Activated gamma-delta T cell treated with Interleukin-2 at 50 U/mL for 16 hours (primary cell): ENCODE data around the gene FIBCD1.

Experiments used
- DNase-seq: peaks from one replicate; pipeline ENCODE4 v3.0.0-alpha.2; 2020

FIBCD1 gene

DNA sequence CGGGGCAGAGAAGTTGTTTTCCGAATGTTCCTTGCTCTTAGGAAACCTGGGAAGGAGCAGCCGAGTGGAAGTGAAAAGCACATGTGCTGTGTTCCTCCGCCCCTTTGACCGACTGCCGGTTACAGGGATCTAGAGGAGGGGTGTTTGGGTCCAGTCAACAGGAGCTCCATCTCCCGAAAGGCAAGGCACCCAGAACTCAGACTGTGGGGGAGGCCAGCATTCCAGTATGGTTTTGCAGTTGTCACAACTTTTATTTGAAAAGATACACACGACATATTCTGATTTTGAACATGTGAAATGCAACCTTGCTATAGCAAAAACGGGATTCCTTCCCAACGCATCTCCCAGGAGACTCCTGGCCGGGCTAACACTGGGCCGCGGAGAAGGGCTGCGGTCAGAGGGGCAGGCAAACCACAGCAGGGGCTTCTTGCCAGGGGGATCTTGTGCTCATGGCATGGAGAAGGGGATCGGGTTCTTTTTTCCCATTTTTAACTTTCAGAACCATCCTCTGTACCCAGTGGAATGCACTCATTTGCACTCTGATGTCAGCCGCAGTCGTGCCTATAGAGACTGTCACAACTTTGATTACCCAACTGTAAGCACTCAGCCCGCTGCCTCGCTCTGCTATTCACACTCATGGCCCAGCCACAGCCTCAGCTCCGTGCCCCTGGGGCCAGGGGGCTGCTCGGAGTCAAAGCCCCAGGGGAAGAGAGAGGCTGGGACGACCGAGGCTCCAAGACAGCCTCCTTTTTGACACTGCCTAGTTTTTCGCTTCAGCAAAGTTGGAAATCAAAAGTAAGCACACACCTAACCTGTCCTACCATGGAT, 46.4 kb downstream of the FIBCD1 start:
- no peak for DNase-seq

DNA sequence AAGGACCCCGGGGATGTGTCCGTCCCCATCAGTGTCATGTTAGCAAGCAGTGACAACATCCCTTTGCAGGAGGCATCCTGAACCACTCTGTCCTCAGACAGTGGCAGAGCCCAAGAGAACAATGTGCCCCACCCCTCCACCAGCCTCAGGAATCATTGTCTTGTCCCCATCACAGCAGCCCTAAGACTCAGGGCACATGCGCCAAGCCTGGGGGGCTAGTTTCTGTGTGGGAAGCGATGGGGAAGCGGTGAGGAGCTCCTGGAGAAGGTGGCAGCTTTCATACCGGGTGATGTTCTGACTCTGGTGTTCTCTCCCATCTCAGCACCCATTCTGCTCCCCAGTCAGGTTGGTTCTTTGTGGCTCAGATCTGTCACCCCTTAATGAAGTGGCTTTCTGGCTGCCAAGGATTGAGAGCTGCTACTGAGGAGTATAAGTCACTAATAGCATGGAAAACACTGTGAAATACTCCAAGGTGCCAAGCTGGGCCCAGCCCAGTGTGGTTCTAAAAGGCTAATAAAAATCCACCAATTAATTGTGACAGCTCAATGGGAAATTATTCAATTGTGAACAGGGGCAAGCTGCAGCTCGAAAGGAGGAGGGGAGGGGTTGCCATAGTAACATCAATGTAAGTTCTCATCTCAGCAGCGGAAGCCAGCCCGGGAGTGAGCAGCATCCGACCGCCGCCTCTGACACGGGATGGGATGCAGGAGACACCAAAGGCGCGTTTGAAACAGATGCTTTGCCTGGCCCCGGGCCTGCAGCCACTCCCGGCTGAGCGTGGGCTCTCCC, 47.2 kb downstream of the FIBCD1 start:
- DNase-seq = no peak

DNA sequence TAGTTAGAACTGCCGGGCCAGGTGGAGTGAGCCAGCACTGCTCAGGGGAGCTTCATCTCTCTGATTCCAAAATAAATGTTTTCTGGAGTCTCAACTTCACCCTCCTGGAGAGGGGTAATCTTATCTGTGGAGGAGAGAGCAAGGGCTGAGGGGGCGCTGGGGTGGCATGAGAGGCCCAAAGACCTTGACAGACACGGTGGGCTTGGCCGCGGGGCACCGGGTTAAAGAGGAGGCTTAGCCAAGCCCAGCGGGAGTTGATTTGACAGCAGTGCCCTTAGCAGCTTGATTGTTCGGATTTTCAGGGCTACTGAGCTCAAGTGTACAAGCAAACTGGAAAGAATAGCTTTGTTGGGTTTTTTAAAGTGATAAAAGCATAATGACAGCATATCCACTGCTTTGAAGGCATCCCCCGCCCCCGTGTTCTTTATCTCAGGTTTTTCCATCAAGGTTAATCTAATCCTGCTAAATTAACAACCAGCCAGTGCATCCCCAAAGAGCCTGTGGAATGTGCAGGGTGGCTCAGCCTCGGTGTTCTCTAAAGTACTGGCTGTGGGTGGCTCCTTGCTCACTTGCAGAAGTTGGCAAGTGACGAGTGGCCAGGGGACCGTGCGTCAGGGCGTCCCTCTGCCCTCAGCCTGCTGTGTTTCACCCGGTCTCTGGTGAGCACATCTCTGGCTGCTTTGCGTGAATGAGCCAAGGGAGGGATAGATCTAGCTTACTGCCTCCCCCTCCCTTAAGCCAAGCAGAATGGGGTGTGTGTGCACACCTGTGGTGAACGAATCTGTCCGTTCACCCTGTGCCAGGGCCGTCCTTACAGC, 48.0 kb downstream of the FIBCD1 start:
- DNase-seq = no peak

DNA sequence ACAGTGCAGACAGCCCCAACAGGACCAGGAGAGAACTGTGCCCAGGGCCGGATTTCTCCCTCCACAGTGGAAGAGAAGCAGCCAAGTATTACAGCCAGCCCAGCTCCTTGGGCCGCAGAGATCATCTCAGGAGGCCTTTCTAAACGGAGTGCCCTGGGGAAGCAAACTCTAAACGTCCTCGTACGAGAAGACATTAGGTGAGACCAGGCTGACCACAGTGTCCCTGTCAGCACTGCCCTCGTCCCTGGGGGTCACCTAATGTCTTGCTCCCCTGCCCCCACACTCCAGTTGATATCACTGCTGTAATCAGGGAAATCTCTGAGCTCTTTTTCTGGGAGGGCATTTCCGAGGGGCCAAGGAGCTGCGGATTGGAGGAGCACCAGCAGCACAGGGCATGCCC, 48.9 kb downstream of the FIBCD1 start:
- no peak for DNase-seq

DNA sequence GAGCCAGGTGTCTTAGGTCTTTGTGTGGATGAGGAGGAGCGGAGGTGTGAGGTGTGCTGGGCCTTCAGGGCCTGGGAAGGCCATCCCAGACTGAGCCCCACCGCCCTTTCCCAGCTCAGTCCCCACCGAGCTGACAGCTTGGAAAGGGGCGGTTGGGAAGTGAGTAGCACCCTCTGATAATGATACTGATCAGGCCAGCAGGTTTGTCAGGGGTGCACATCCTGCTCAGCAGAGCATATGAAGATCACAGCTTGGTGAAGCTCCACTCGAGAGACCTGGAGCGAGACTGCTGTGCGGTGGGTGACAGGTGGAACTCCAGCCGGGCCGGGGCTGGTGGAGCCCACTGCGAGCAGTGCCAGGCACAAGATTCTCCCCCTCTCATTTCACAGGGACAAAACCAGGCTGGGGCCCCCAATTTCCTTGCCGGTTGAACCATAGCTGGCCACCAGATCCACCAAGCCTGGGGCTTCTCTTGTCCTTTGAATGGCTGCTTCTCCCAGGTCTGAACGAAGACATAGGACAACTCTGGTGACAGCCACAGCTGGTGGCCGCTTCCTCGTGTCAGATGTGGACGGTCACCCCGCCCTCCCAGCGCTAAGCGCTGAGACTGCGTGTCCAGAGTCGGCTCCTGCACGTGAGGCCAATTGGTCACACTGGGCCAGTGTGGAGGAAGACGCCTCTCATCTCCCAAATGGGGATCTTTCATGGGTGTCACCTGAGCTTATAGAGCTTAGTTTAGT, 50.7 kb downstream of the FIBCD1 start:
- no peak for DNase-seq

DNA sequence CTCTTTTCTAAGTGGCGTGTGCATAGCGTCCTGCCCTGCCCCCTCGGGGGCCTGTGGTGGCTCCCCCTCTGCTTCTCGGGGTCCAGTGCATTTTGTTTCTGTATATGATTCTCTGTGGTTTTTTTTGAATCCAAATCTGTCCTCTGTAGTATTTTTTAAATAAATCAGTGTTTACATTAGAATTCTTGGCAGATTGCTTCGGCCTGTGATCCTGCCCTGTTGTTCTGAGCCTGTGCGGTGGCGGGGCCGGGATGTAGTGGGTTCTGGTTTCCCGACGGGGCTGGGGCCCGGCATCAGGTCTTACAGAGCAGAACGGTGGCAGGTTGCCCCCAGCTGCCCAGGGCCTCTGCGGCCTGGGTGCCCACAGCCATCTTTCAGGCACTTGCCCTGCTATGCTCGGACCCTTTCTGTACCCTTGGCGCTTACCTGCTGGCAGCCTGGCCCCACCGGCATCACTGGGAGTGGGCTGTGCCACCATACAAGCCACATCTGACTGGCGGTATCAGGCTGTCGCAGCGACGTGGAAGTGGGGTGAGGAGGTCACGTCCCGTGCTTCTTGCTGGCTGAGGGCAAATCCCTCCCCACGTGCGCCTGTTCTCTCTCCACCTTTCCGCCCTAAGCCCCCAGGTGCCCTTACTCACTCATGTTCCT, 51.4 kb downstream of the FIBCD1 start:
- no peak for DNase-seq

DNA sequence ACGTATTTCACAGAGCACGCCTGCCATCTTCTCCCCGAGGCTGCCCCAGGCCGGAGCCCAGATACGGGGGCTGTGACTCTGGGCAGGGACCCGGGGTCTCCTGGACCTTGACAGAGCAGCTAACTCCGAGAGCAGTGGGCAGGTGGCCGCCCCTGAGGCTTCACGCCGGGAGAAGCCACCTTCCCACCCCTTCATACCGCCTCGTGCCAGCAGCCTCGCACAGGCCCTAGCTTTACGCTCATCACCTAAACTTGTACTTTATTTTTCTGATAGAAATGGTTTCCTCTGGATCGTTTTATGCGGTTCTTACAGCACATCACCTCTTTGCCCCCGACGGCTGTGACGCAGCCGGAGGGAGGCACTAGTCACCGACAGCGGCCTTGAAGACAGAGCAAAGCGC, 52.1 kb downstream of the FIBCD1 start:
- DNase-seq = no peak

DNA sequence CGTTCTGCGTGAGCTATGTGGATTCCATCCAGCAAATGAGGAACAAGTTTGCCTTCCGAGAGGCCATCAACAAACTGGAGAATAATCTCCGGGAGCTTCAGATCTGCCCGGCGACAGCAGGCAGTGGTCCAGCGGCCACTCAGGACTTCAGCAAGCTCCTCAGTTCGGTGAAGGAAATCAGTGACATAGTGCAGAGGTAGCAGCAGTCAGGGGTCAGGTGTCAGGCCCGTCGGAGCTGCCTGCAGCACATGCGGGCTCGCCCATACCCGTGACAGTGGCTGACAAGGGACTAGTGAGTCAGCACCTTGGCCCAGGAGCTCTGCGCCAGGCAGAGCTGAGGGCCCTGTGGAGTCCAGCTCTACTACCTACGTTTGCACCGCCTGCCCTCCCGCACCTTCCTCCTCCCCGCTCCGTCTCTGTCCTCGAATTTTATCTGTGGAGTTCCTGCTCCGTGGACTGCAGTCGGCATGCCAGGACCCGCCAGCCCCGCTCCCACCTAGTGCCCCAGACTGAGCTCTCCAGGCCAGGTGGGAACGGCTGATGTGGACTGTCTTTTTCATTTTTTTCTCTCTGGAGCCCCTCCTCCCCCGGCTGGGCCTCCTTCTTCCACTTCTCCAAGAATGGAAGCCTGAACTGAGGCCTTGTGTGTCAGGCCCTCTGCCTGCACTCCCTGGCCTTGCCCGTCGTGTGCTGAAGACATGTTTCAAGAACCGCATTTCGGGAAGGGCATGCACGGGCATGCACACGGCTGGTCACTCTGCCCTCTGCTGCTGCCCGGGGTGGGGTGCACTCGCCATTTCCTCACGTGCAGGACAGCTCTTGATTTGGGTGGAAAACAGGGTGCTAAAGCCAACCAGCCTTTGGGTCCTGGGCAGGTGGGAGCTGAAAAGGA, 53.3 kb downstream of the FIBCD1 start:
- DNase-seq = no peak

DNA sequence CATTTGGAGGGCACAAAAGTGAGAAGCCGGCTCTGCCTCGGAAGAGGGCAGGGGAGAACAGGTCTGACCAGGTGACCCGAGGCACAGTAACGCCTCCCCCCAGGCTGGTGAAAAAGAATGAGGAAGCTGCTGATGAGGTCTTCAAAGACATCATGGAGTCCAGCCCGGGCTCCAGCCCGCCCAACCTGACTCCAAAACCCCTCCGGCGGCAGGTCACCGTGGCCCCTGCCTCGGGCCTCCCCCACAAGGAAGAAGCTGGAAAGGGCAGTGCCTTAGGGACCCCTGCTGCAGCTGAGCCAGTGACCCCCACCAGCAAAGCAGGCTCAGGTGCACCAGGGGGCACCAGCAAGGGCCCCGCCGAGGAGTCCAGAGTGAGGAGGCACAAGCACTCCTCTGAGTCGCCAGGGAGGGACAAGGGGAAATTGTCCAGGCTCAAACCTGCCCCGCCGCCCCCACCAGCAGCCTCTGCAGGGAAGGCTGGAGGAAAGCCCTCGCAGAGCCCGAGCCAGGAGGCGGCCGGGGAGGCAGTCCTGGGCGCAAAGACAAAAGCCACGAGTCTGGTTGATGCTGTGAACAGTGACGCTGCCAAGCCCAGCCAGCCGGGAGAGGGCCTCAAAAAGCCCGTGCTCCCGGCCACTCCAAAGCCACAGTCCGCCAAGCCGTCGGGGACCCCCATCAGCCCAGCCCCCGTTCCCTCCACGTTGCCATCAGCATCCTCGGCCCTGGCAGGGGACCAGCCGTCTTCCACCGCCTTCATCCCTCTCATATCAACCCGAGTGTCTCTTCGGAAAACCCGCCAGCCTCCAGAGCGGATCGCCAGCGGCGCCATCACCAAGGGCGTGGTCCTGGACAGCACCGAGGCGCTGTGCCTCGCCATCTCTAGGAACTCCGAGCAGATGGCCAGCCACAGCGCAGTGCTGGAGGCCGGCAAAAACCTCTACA, 54.2 kb downstream of the FIBCD1 start:
- no peak for DNase-seq

DNA sequence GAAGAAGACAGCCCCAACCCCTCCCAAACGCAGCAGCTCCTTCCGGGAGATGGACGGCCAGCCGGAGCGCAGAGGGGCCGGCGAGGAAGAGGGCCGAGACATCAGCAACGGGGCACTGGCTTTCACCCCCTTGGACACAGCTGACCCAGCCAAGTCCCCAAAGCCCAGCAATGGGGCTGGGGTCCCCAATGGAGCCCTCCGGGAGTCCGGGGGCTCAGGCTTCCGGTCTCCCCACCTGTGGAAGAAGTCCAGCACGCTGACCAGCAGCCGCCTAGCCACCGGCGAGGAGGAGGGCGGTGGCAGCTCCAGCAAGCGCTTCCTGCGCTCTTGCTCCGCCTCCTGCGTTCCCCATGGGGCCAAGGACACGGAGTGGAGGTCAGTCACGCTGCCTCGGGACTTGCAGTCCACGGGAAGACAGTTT, 54.9 kb downstream of the FIBCD1 start:
- no peak for DNase-seq

DNA sequence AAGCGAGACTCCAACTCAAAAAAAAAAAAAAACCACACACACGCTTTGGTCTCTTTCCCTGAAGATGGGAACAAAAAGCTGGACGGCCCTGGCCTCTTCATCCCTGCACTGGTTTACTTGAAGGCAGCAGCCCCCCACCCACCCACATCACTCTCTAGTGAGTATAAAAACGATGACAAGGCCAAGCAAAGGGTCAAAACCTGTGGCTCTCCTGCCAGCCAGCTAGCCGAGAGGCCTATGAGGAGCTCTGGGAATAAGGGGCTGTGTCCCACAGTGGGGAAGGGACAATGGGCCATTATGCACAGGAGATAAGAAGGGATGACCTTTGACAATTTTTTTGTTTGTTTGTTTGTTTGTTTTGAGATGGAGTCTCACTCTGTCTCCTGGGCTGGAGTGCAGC, 55.6 kb downstream of the FIBCD1 start:
- no peak for DNase-seq

DNA sequence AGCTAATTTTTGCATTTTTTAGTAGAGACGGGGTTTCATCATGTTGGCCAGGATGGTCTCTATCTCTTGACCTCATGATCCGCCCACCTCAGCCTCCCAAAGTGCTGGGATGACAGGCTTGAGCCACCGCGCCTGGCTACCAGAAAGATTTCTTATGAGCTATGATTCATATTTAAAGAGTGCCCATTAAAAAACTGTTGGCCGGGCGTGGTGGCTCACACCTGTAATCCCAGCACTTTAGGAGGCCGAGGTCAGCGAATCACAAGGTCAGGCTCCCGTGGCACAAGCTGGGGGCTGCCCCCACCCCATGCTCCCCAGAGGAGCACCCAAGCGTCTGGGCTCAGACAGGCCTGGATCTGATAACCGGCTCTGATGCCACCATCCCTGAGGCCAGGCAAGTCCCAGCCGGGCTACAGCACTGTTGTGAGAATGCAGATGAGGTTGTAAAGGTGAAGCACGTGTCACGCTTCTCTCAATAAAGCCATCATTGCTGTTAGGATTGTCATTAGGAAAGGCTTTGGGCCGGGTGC, 56.3 kb downstream of the FIBCD1 start:
- no peak for DNase-seq

DNA sequence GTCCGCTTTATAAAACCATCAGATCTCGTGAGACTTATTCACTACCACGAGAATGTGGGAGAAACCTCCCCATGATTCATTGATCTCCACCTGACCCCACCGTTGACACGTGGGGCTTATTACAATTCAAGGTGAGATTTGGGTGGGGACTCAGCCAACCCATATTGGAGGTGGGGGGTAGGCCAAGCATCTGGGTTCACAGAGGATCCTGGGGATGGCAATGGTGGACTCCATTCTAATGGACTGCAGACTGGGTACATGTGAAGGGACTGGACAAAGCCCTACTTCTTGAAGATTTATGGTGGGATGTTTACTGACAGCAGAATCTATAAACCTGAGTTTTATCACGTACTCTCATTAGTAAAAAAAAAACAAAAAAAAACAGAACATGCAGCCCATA, 57.5 kb downstream of the FIBCD1 start:
- no peak for DNase-seq

DNA sequence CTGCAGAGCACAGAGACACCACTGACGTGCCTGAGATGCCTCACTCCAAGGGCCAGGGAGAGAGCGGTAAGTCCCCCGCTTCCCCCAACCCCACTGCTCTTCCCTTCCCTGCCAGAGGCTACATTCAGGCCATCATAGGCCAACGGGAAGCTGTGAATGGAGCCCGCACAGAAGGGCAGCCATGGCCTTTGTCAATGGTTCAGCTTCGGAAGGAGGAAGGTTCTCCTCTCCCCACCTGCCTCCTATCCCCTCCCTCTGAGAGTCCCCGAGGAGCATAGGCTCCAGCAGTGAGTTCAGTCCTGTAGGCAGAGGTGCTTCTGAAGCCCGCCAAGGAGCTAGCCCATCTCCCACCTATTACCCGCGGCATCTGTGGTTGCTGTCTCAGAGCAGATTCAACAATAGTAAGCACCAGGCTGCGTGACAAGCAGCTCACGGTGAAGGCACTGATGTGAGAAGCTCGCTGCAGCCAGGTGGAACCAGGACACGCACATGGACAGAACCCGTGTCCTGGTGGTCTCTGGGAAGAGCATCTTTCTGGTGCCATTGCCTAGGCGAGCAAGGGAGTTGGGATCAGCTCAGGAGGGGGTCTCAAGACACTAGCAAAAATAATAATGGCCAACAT, 58.3 kb downstream of the FIBCD1 start:
- no peak for DNase-seq

DNA sequence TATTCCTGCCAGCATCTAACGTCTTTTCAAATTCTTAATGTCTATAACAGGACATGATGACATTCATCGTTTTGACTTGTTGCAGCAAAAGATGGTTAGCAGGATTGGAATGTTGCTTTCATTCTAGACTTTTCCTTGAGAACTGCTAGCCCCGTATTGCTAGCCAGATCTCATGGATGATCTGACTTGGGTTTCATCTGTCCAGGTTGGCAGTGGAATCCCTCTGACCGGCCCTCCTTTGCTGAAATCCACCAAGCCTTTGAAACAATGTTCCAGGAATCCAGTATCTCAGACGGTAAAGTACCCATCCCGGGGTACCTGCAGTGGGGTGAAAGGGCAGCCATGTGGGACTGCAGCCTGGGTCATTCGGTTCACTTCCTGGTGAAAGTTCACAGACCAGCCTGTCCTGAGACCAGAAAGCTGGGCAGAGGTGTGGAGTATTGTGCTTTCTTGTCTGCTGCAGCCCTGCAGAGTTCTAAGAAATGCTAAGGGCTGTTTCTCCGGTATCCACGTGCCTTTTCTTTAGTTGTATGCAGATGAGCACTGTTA, 59.1 kb downstream of the FIBCD1 start:
- DNase-seq = no peak

DNA sequence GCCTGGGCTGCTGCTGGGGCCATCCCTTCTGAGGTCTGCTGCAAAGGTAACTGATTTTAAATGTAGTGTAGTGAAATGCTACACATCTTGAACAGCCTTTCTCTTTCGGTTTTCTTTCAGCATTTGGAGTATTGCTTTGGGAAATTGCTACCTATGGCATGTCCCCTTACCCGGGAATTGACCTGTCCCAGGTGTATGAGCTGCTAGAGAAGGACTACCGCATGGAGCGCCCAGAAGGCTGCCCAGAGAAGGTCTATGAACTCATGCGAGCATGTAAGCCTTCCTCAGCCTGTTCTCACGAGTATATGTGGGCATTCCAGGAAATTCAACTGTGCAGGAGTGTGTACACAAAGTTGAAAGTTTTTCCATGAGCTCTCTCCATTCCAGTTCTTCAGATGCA, 60.8 kb downstream of the FIBCD1 start:
- DNase-seq = no peak

DNA sequence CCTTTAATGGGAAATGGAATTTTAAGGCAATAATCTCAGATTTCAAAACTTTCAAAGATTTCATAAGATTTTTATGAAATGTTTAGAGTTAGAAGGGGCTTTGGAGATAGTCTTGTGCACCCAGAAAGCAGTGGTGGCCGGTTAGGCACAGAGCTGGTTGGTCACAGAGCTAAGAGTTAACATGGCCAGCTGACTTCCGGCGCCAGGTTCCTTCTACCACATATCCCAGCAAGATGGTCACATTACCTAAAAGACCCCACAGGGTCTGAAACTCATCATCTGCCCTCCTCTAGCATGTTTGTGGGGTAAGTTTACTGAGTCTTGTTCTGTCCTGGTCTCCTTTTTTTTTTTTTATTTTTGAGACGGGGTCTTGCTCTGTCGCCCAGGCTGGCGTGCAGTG, 61.7 kb downstream of the FIBCD1 start:
- no peak for DNase-seq

DNA sequence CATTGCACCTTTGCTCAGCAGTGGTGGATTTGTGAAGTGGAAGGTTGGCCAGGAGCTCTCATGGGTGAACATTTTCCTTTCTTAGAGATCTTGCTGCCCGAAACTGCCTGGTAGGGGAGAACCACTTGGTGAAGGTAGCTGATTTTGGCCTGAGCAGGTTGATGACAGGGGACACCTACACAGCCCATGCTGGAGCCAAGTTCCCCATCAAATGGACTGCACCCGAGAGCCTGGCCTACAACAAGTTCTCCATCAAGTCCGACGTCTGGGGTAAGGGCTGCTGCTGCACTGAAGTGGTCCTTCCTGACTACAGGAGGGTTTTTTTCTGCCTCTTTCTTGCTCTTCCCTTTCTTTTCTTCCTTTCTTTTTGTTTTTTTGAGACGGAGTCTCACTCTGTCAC, 64.3 kb downstream of the FIBCD1 start:
- no peak for DNase-seq

DNA sequence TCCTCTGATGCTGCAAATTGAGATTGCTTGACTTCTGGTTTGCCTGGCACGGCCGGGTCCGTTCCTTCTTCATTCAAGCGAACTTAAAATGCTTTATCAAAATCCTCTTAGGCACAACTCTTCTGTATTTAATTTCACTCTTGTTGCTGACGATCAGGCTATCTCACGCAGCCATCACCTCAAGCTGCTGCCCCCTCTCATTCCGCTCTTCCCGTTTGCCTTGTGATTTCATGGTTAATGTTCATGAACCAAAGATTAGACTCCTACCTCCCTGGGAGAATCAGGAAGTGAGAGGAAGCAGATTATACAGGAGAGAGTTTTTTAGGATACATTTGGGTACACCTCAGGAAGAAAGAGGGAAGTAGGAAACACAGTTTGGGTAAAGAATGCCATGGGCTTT, 65.1 kb downstream of the FIBCD1 start:
- no peak for DNase-seq
